Karpas-422 (cell line): ENCODE results near the gene CDK5R2. TPM values are rescaled to one million over a fixed set of nuclear protein-coding genes. Genes with fewer than 3 reads are reported as not detected.

Experiments used
- DNase-seq: peaks from one replicate; pipeline ENCODE4 v3.0.0-alpha.2; 2015
- H2AFZ ChIP-seq: fragments of 200-600 bp; sonication (generic); 2 replicates; pipeline ENCODE4 v1.6.1; 2014; ENCODE audit warnings: antibody characterized with exemption, low read length, mixed read lengths
- H3K27ac ChIP-seq: fragments of 200-600 bp; sonication (generic); 2 replicates; pipeline ENCODE4 v1.5.1; 2014; ENCODE audit warnings: mild to moderate bottlenecking, low read length, moderate library complexity
- H3K27me3 ChIP-seq: fragments of 200-600 bp; sonication (generic); 2 replicates; pipeline ENCODE4 v1.6.1; 2014; ENCODE audit warnings: low read length, mixed read lengths
- H3K36me3 ChIP-seq: fragments of 200-600 bp; sonication (generic); 2 replicates; pipeline ENCODE4 v1.6.1; 2014; ENCODE audit warnings: low read length, mixed read lengths; ENCODE audit not compliant: insufficient read depth
- H3K4me1 ChIP-seq: fragments of 200-600 bp; sonication (generic); 2 replicates; pipeline ENCODE4 v1.6.1; 2014; ENCODE audit warnings: mild to moderate bottlenecking, low read length, mixed read lengths
- H3K4me2 ChIP-seq: fragments of 200-600 bp; sonication (generic); 2 replicates; pipeline ENCODE4 v1.6.1; 2014; ENCODE audit warnings: low read length, low read depth, mild to moderate bottlenecking; ENCODE audit not compliant: poor library complexity, severe bottlenecking
- H3K4me3 ChIP-seq: fragments of 200-600 bp; sonication (generic); 2 replicates; pipeline ENCODE4 v1.5.1; 2014; ENCODE audit warnings: mild to moderate bottlenecking, antibody characterized with exemption, low read length, mixed read lengths
- H3K79me2 ChIP-seq: fragments of 200-600 bp; sonication (generic); 2 replicates; pipeline ENCODE4 v1.6.1; 2014; ENCODE audit warnings: mild to moderate bottlenecking, low read length, mixed read lengths
- H3K9ac ChIP-seq: fragments of 200-600 bp; sonication (generic); 2 replicates; pipeline ENCODE4 v1.6.0; 2014; ENCODE audit warnings: low read length
- H3K9me2 ChIP-seq: fragments of 200-600 bp; sonication (generic), shearing (Covaris generic); replicated peaks from 2 replicates; pipeline ENCODE4 v1.6.0; 2014; ENCODE audit warnings: mild to moderate bottlenecking, low read length, moderate library complexity; ENCODE audit not compliant: insufficient read depth
- H3K9me3 ChIP-seq: fragments of 300-700, 200-600 bp; sonication (generic); 2 replicates; pipeline ENCODE4 v1.6.1; 2014; ENCODE audit warnings: low read length, mixed read lengths
- H4K20me1 ChIP-seq: fragments of 200-600 bp; sonication (generic); 2 replicates; pipeline ENCODE4 v1.6.1; 2014; ENCODE audit warnings: mild to moderate bottlenecking, antibody characterized with exemption, low read length, low read depth; ENCODE audit not compliant: insufficient read depth
- total RNA-seq: library from RNA; depleted of rRNA; stranded (reverse); fragments of >200 nt; shearing (Covaris generic); gene quantifications from 2 replicates; pipeline ENCODE4 v1.2.3, GENCODE V29; 2014; ENCODE audit warnings: low replicate concordance

The CDK5R2 gene
- total RNA-seq, 1 experiment from 2014 or later, result not detected

- H3K9me3 ChIP-seq, result no peaks in the 10 kb centered on the region
- no peak overlapping the region for H3K9ac ChIP-seq
- H3K4me1 ChIP-seq, result peaks cover 9% of the 10 kb centered on the region
- no peak overlapping the region for H3K4me2 ChIP-seq
- no peak overlapping the region for H2AFZ ChIP-seq
- H4K20me1 ChIP-seq, result no peaks in the 10 kb centered on the region
- no peak overlapping the region for H3K27ac ChIP-seq
- no peaks in the 10 kb centered on the region for H3K9me2 ChIP-seq
- no peak overlapping the region for H3K4me3 ChIP-seq
- no peaks in the 10 kb centered on the region for H3K27me3 ChIP-seq
- no peaks in the 10 kb centered on the region for H3K36me3 ChIP-seq
- no peaks in the 10 kb centered on the region for H3K79me2 ChIP-seq
- DNase-seq, result no peak
Observed at GRCh38 chr2:218982586-218983262, 23.3 kb downstream of the CDK5R2 start.

- H3K4me3 ChIP-seq, result no peak overlapping the region
- no peaks in the 10 kb centered on the region for H4K20me1 ChIP-seq
- H2AFZ ChIP-seq, result no peak overlapping the region
- DNase-seq, result no peak
- no peaks in the 10 kb centered on the region for H3K79me2 ChIP-seq
- H3K9me3 ChIP-seq, result no peaks in the 10 kb centered on the region
- no peak overlapping the region for H3K4me2 ChIP-seq
- no peak overlapping the region for H3K9ac ChIP-seq
- H3K4me1 ChIP-seq, result peaks cover 9% of the 10 kb centered on the region
- H3K36me3 ChIP-seq, result no peaks in the 10 kb centered on the region
- H3K27ac ChIP-seq, result no peak overlapping the region
- H3K9me2 ChIP-seq, result no peaks in the 10 kb centered on the region
- no peaks in the 10 kb centered on the region for H3K27me3 ChIP-seq
Observed at GRCh38 chr2:218983263-218983933, 23.9 kb downstream of the CDK5R2 start.

- Histone ChIP-seq H3K27me3 (no peaks in the 10 kb centered on the region), H3K79me2 (no peaks in the 10 kb centered on the region), H4K20me1 (no peaks in the 10 kb centered on the region), H3K9ac (no peak overlapping the region), H2AFZ (no peak overlapping the region), H3K27ac (no peak overlapping the region), H3K9me3 (no peaks in the 10 kb centered on the region), H3K4me3 (no peak overlapping the region), H3K9me2 (no peaks in the 10 kb centered on the region), H3K36me3 (no peaks in the 10 kb centered on the region), H3K4me1 (peaks cover 9% of the 10 kb centered on the region), H3K4me2 (no peak overlapping the region)
- no peak for DNase-seq
Observed at GRCh38 chr2:218983934-218984238, 24.4 kb downstream of the CDK5R2 start.

- H3K4me1 ChIP-seq, result peaks cover 9% of the 10 kb centered on the region
- no peak overlapping the region for H3K4me2 ChIP-seq
- no peaks in the 10 kb centered on the region for H3K27me3 ChIP-seq
Observed at GRCh38 chr2:218984239-218985020, 25.0 kb downstream of the CDK5R2 start.

GRCh38 chr2:218985021-218985324 lies 25.5 kb downstream of the CDK5R2 start, which contains the start of gene FEV:
Gene FEV (minus strand): TSS chr2:218985184. CDS start chr2:218985075, 109 bp downstream.
- H3K27me3 ChIP-seq, result no peaks in the 10 kb centered on the region
- H3K4me1 ChIP-seq, result peaks cover 7% of the 10 kb centered on the region
- no peak within 1 kb of the TSS for H3K9ac ChIP-seq
- no peak for DNase-seq
- no peaks in the 10 kb centered on the region for H3K9me2 ChIP-seq
- H3K36me3 ChIP-seq, result no peaks in the 10 kb centered on the region
- H3K27ac ChIP-seq, result no peak within 1 kb of the TSS
- H2AFZ ChIP-seq, result no peak within 1 kb of the TSS
- H3K4me3 ChIP-seq, result no peak within 1 kb of the TSS
- no peak within 1 kb of the TSS for H3K4me2 ChIP-seq
- H4K20me1 ChIP-seq, result no peaks in the 10 kb centered on the region
- no peaks in the 10 kb centered on the region for H3K79me2 ChIP-seq
- no peaks in the 10 kb centered on the region for H3K9me3 ChIP-seq

More at GRCh38 chr2:218984239-218985020, 25.0 kb downstream of the CDK5R2 start:
- Histone ChIP-seq H3K36me3 (no peaks in the 10 kb centered on the region), H4K20me1 (no peaks in the 10 kb centered on the region), H3K9me3 (no peaks in the 10 kb centered on the region), H3K4me3 (no peak overlapping the region), H2AFZ (no peak overlapping the region), H3K9ac (no peak overlapping the region), H3K27ac (no peak overlapping the region), H3K9me2 (no peaks in the 10 kb centered on the region), H3K79me2 (no peaks in the 10 kb centered on the region)
- no peak for DNase-seq

- H3K9me2 ChIP-seq, result no peaks in the 10 kb centered on the region
- H3K4me1 ChIP-seq, result peaks cover 3% of the 10 kb centered on the region; the same call in 1 of the 2 replicates
- H3K4me2 ChIP-seq, result no peak overlapping the region
- no peak overlapping the region for H3K9ac ChIP-seq
- no peaks in the 10 kb centered on the region for H3K27me3 ChIP-seq
- H3K27ac ChIP-seq, result no peak overlapping the region
- no peak overlapping the region for H2AFZ ChIP-seq
- no peaks in the 10 kb centered on the region for H4K20me1 ChIP-seq
- no peak for DNase-seq
- H3K36me3 ChIP-seq, result no peaks in the 10 kb centered on the region
- H3K4me3 ChIP-seq, result no peak overlapping the region
- no peaks in the 10 kb centered on the region for H3K9me3 ChIP-seq
- no peaks in the 10 kb centered on the region for H3K79me2 ChIP-seq
Observed at GRCh38 chr2:218985325-218986091, 26.0 kb downstream of the CDK5R2 start.

DNA sequence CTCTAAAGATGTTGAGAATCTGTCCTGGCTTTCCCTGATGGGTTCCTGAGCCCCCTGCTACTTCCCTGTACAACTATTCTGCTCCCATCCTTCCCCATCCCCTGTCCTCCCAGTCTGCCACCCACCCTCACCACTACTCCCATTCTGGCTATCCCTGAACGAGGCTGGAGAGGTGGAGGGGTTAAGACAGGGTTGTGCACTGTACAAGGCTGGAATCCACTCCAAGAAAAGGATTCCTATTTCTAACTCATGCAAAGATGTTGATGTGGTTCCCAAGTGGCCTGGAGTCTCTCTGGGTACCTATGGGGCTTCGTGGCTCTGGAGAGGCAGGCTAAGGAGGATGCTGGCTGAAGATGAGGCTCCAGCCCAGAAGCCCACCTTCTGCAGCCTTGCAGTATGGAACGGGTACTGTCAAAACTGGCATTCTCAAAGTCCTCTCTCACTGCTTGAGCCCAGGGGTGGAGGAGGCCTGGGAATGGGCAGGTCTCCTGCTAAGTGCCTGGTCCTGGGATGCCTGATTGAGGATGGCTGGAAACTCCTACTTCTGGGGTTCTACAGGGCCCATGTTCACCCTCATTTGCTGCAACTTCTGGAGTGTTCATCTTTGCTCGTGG lies 26.8 kb downstream of the CDK5R2 start:
- Histone ChIP-seq H3K27me3 (no peaks in the 10 kb centered on the region), H3K4me2 (no peak overlapping the region), H3K4me1 (no peaks in the 10 kb centered on the region), H2AFZ (no peak overlapping the region), H3K9me3 (no peaks in the 10 kb centered on the region), H3K79me2 (no peaks in the 10 kb centered on the region), H3K9ac (no peak overlapping the region), H3K4me3 (no peak overlapping the region), H3K9me2 (no peaks in the 10 kb centered on the region), H3K27ac (no peak overlapping the region), H4K20me1 (no peaks in the 10 kb centered on the region), H3K36me3 (no peaks in the 10 kb centered on the region)
- DNase-seq, result no peak
